ENCODE data around the gene SGTB.

Gene SGTB

DNA sequence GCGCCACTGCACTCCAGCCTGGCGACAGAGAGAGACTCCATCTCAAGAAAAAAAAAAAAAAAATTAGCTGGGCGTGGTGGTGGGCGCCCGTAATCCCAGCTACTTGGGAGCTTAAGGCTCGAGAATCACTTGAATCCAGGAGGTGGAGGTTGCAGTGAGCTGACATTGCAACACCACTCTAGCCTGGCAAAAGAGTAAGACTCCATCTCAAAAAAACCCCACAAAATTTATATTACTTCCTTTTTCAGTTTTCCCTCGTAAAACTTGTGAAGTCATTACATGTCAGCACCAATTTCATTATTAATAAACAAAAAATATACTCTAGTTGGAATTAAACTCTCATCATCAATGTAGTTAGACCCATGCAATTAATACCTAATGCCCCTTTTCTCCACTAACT, 53.2 kb downstream of the SGTB start:
- no peak overlapping the region for H3K4me3 ChIP-seq (ENCODE audit: low read depth in 1 of 2, low read length in 1 of 2)
- H3K36me3 ChIP-seq, result peaks cover 53% of the 10 kb centered on the region
- TF ChIP-seq, protein P1, sequence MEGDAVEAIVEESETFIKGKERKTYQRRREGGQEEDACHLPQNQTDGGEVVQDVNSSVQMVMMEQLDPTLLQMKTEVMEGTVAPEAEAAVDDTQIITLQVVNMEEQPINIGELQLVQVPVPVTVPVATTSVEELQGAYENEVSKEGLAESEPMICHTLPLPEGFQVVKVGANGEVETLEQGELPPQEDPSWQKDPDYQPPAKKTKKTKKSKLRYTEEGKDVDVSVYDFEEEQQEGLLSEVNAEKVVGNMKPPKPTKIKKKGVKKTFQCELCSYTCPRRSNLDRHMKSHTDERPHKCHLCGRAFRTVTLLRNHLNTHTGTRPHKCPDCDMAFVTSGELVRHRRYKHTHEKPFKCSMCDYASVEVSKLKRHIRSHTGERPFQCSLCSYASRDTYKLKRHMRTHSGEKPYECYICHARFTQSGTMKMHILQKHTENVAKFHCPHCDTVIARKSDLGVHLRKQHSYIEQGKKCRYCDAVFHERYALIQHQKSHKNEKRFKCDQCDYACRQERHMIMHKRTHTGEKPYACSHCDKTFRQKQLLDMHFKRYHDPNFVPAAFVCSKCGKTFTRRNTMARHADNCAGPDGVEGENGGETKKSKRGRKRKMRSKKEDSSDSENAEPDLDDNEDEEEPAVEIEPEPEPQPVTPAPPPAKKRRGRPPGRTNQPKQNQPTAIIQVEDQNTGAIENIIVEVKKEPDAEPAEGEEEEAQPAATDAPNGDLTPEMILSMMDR (IDR thresholded peaks at IDR 0.05), result no peak

DNA sequence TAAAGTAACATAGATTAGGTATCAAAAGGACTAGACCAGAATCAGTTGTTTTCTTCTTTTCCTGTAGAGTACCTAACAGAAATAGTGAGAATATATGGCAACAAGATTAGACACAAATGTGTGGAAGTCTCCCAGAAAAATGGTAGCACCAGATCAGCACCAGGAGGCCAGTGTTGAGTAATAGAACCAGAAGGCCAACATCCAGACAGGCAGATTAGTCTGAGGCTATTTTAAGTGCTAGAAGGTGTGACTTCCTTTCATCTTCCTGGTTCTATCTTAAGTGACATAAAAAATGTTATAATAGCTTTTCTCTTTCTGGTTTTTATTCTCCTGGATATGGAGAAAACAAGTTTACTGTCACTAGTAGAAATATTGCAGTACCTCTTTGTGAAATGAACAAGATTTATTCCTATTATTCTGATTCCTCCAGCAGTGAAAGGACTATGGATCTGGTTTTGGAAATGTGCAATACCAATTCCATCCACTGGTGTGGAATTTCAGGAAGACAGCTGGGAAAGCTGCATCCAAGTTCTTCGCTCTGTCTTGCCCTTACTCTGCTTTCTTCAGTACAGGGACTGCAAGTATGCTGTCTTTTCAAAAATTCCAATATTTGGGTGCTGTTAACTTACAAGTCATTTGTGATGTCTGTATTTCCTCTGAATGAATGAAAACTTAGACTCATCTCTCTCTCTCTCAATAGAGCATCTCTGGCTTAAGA, 57.9 kb downstream of the SGTB start:
- TF ChIP-seq, protein P1 (IDR thresholded peaks at IDR 0.05), result no peak
- H3K36me3 ChIP-seq, result peaks cover 21% of the 10 kb centered on the region
- H3K27me3 ChIP-seq, result no peaks in the 10 kb centered on the region
- no peak overlapping the region for H3K4me3 ChIP-seq (ENCODE audit: low read depth in 1 of 2, low read length in 1 of 2)
- peaks cover 8 to 14% of the 10 kb centered on the region in 2 experiments for H3K4me1 ChIP-seq (ENCODE audit: control insufficient read depth in 1 of 2, insufficient read depth in 1 of 2, low read depth in 1 of 2, low read length in 1 of 2)
- H3K9me3 ChIP-seq, result no peaks in the 10 kb centered on the region
- H3K27ac ChIP-seq, result no peak overlapping the region

More for the DNA sequence above, 53.2 kb downstream of the SGTB start:
- H3K27ac ChIP-seq, result no peak overlapping the region
- H3K9me3 ChIP-seq, result no peaks in the 10 kb centered on the region
- peaks cover 14 to 19% of the 10 kb centered on the region in 2 experiments for H3K4me1 ChIP-seq (ENCODE audit: control insufficient read depth in 1 of 2, insufficient read depth in 1 of 2, low read depth in 1 of 2, low read length in 1 of 2)
- H3K27me3 ChIP-seq, result no peaks in the 10 kb centered on the region

DNA sequence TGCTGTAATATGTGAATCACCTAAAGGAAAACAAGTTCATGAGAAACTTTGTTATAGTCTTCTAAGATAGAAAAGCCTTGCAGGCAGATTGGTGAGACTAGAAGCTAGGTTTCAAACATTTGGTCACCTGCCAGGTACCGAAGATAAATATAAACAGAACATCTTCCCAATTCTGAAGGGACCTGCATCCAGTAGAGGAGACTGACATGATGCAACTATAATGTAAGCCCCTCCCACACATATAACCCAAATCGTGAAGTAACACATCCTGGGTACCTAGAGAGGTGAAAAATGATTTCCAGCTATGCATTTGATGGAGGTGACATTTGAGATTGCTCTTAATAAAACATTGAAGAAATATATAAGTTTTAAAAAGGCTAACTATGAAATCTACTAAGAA, 67.2 kb downstream of the SGTB start:
- H3K9me3 ChIP-seq, result no peaks in the 10 kb centered on the region
- H3K27ac ChIP-seq, result no peak overlapping the region
- H3K4me1 ChIP-seq (ENCODE audit: control insufficient read depth in 1 of 2, insufficient read depth in 1 of 2, low read depth in 1 of 2, low read length in 1 of 2), result no peaks in the 10 kb centered on the region
- no peaks in the 10 kb centered on the region for H3K27me3 ChIP-seq
- H3K36me3 ChIP-seq, result peaks cover 17% of the 10 kb centered on the region
- no peak overlapping the region for H3K4me3 ChIP-seq (ENCODE audit: low read depth in 1 of 2, low read length in 1 of 2)
- TF ChIP-seq, protein P1 (IDR thresholded peaks at IDR 0.05), result no peak

GRCh38 chr5:65651144-65651543, 70.8 kb downstream of the SGTB start:
- H3K9me3 ChIP-seq, result no peaks in the 10 kb centered on the region
- H3K36me3 ChIP-seq, result peaks cover 17% of the 10 kb centered on the region

DNA sequence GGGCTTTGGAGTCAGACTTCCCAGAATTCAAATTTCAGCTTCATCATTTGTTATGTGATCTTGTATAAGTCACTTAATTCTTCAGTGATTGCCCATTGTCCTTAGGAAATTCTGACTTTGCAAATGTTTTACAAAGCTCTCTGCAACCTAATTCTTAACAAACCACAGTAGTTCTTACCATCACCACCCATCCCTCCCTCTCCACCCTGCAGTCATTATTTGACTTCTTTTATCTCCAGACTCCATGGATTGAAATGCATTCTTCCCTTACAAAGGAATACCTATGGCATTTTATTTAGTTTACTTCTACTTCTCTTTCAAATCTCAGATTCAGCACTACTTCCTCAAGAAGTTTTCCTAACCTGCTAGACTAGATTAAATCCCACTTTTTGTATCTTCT, 74.0 kb downstream of the SGTB start:
- H3K4me1 ChIP-seq (ENCODE audit: control insufficient read depth in 1 of 2, insufficient read depth in 1 of 2, low read depth in 1 of 2, low read length in 1 of 2), result no peaks in the 10 kb centered on the region
- H3K27ac ChIP-seq, result no peak overlapping the region
- H3K27me3 ChIP-seq, result no peaks in the 10 kb centered on the region
- H3K9me3 ChIP-seq, result no peaks in the 10 kb centered on the region
- peaks cover 17% of the 10 kb centered on the region for H3K36me3 ChIP-seq
- no peak overlapping the region for H3K4me3 ChIP-seq (ENCODE audit: low read depth in 1 of 2, low read length in 1 of 2)
- TF ChIP-seq, protein P1 (IDR thresholded peaks at IDR 0.05), result no peak

More at GRCh38 chr5:65651144-65651543, 70.8 kb downstream of the SGTB start:
- TF ChIP-seq, protein P1 (IDR thresholded peaks at IDR 0.05), result no peak
- H3K4me3 ChIP-seq (ENCODE audit: low read depth in 1 of 2, low read length in 1 of 2), result no peak overlapping the region
- H3K4me1 ChIP-seq (ENCODE audit: control insufficient read depth in 1 of 2, insufficient read depth in 1 of 2, low read depth in 1 of 2, low read length in 1 of 2), result no peaks in the 10 kb centered on the region
- H3K27me3 ChIP-seq, result no peaks in the 10 kb centered on the region
- H3K27ac ChIP-seq, result no peak overlapping the region

All from neutrophil (primary cell).